ENCODE data around the gene THEM5.

The THEM5 gene

DNA sequence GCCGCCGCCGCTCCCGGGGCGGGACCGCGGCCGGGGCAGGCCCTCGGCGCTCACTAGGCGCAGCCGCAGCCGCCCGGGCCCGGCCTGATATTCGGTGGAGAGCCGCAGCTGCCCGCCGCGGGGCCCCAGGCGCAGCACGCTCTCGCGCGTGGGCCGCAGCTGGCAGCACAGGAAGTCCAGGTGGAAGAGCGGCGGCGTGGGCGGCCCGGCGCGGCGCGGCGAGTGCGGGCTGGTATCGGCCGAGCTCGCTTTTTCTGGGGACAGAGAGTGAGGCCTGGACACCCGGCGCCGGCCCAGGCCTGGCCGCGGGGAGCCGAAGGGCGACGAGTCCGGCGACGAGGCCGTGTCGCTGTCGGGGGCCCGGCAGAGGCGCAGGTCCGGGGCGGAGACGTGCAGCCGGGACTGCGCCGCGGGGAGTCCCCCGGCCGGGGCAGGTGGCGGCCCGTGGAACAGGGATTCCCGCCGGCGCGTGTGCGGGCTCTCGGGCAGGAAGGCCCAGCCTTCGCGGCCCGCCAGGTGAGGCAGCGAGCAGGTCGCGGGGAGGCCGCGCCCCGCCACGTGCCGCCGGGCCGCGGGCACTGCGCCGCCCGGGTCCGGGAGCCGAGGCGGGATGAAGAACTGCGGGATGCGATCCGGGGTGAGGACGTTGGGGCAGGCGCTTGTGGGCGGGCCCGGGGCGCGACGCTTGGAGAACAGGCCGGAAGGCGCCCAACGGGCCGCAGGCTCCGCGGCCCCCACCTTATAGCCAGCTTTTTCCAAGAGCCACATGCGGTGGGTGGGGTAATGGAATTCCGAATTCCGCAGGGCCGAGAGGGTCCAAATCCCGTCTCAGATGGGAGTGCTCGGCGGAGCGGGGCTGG is 15.1 kb downstream of the THEM5 start:
- no peak for DNase-seq

DNA sequence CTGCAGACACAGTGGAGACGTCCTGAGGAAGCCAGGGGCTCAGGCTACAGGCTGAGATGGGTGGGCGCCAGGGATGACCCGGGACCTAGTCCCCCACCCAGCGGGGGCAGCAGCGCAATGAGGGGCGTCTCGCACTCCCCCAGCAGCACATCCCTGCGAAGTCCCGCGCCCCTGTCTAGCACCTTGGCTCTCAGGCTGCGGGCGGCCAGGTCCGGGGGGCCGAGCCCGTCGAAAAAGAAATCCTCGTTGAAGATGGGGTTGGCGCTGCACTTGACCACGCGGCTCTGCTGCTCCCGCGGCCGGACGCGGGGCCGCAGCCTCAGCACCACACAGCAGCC is 15.7 kb downstream of the THEM5 start:
- DNase-seq: no peak

DNA sequence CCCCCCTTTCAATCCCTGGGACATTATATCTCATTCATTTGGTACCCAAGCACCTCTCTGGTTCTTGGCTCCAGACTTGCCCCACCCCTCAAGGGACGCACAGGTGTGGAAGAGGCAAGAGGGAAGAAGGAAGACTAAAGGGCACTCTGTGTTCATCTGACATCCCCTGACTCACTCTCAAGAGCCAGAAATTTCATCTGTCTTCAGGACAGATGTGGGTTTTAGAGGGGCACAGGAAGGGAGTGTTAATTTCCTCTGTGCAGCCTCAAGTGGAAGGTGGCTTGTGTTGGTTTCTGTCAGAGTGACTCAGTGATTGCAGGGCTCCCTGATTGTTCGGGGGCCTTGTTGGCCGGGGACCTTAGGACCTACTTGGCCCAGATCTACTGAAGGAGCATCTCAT is 16.3 kb downstream of the THEM5 start:
- no peak for DNase-seq

DNA sequence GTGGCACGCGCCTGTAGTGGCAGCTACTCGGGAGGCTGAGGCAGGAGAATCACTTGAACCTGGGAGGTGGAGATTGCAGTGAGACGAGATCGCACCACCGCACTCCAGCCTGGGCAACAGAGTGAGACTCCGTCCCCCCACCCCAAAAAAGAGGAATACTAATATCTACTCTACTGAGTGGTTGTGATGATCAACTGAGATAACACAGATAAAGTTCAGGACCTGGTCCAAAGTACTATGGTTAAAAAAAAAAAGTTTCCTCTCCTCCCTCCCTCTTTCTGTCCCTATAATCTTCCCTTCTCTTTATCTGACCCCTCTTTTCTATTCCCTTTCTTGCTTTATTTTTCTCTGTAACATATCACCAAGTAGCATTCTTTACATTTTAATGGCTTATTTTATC is 17.9 kb downstream of the THEM5 start:
- no peak for DNase-seq

DNA sequence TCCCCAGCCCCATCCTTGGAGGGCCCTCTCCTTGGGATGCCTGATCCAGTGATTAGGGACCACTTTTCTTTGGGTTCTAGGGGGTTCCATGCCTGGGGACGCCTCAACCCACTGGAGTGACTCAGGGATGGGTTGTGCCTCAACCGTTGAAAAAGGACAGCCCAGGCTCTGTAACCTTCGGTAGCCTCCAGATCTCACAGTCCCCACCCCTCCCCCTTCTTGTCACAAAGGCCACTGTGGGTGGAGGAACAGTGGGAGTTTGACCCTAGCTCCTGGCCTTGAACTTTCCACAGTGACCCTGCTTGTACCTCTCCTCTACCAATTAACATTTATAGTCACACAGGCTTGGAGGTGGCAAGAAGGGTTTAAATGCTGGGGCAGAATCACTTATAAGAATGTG is 19.3 kb downstream of the THEM5 start:
- DNase-seq: no peak

DNA sequence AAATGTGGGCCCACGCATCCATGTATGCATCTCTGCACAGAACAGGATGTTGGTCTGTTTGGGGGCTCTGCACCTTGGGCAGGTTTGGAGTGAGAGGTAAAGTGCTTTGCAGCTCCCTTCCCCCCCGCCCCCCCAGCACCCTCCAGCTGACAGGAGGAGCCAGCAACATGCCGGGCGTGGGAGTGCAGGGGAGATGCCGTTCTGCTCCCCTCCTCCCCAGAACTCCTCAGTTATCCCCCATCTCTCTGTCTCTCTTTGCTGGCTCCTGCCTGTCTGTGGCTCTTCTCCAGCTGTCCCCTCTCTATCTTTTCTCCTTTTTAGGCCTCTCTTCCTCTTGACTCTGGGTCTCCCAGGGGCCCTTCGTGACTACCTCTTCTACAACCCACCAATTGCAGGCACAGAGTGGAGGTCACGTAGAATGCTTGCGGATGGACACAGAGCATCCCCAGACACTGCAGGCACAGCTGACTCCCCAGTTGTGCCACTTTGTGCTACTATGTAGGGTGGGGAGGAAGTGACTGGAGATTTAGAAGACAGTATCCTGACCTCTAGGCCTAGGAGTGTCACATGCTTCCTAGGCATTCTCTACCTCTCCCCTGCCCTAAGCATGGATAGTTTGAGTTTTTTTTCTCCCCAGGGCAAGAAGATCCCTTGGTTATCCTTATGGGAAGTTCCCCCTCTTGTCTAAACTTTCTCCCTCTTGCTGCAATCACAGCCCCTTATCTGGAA is 20.2 kb downstream of the THEM5 start:
- no peak for DNase-seq

DNA sequence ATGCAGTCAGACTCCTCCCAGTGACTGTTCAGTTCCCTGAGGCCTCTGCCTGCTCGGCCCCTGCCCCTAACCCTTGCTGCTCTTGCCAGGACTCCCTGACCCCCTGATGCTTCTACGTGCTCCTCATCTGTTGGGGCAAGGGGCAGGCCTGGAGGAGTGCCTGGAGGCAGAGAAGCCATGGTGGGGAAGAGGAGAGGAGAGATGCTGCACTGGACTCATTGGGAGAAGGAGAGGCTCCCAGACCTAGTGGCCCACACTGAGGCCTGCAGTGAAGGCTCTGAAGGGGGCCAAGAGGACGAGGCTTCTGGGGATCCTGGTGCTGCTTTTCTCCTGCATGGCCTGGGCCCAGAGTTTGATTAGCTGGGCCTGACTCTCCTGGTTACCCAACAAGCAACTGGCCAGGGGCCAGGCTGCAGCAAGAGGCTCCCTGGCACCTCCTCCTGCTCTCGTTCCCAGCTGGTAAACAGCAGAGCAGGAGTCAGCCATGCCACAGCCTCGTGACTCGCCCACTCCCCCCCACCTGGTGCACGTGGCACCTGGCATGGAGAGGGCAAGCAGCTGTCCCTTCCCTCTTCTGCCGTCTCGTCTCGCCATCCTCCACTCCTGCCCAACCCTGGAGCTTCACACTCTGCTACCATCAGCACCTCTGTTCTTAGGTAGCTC is 21.1 kb downstream of the THEM5 start:
- no peak for DNase-seq

DNA sequence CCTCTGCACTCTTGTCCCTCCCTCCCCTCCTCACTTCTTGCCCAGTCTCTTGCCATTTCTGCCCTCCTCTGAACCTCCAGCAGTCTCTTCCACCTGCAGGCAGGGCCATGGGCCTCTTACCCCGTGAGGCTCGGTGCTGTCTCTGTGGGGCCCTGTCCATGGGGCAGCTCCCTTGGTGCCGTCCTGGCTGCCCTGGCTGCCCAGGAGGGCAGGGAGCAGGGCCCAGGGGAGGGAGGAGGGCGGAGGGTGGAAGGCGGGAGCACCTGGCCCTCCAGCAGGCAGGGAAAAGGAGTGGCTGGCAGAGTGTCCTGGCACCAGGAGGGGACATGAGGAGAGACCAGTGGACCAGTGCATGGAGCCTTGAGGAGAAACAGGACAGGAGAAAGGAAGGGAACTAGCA is 21.9 kb downstream of the THEM5 start, which contains the start of gene RORC:
Gene RORC, minus strand, starts transcription at position 198 of the 400 bp plus-strand sequence. Its CDS starts 38 bp downstream, at position 160.
- no peak for DNase-seq

DNA sequence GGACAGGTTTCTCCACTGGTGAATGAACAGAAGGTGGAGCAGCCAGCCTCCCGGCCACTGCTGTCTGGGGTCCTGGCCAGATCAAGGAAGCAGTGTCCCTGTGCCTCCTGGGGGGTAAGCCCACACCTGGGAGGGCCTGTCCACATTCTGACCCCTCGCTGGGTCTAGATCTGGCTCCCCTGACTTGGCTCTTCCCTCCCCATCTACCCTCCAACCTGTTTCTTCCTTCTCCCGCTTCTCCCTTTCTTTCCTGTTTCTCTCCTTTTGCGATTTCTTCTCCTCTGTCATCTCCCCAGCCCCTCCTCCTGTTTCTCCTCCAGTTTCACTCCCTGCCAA is 22.3 kb downstream of the THEM5 start:
- DNase-seq: no peak

DNA sequence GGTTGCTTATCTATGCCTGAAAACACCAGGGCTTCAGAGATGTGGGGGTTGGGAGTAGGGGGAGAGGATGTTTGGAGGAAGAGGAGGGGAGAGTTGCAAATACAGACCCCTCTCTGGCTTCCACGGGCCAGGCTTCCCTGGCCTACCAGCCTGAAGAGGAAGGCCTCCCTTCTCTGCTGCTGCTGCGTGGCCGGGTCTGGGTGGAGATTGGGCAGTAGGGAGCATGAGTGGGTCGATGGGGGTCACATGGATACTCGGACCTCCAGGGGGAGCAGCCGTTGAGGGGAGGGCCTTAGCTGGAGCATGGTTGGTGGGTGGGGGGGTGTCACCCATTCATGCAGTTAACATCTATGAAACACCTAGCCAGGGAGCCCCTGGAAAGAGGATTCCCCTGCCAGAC is 23.5 kb downstream of the THEM5 start:
- no peak for DNase-seq

DNA sequence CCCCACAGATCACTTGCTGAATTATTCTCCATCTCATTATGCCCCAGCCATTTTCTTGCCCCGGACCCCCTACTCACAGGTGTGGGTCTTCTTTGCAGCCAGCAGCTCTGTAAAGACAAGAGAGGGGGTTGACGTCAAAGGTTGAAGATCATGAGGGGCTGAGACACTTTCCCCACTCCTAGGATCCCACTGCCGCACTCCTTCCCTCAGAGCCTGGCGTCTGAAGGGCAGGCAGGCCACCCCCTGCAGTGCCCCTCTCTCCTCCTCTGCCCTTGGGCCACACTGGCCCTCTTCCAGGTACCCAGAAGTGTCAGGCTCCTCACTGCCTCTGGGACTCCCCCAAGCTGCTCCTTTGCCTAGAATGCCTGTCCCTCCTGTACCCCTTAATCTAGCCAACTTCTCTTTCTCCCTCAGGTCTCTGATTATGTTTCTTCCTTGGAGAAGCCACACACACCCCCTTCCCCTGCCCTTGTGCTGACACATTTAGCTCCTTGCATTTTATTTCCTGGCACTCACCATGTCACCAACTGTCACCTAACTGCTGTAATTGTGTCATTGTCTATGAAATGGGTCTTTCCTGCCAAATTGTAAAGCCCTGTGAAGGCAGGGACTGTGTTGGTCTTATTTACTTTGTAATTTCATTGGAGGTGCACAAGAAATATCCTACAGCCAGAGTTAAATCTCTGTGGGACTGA is 24.0 kb downstream of the THEM5 start:
- peak; percentile 63 to 67 for DNase-seq

DNA sequence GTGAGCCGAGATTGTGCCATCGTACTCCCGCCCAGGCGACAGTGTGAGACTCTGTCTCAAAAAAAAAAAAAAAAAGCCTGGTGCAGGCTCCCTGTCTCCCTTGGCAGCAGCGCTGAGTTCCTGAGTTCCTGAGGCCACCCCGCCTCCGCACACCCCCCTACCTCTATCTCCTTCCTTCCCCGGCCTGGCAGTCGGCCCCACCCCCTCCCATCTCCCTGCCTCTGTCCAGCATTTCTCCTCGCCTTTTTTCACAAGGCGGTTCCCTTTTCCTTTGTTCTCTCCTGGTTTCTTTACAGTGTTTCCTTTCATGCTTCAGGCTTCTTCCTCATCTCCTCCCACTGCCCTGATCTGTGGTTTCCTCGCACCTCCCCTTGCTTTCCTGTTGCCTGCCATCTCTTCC is 24.6 kb downstream of the THEM5 start:
- DNase-seq: peak; percentile 95 to 97

DNA sequence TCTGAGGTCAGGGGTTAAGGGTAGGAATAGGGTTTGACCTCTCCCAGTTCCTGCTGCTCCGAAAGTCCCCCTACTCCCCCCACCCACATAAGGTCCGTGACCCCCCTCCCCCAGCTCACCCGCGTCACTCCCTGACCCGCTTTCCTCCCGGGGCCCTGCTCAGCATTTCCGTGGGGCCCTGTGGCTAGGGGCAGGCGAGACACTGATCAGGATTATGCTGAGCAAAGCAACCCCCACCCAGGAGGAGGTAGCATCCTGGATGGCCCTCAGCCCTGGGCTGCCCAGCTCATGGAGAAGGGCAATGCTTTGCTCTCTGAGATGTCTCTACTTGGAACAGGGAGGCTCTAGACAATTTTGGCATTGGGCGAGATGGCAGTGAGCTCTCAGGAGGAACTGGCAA is 25.7 kb downstream of the THEM5 start:
- no peak for DNase-seq

DNA sequence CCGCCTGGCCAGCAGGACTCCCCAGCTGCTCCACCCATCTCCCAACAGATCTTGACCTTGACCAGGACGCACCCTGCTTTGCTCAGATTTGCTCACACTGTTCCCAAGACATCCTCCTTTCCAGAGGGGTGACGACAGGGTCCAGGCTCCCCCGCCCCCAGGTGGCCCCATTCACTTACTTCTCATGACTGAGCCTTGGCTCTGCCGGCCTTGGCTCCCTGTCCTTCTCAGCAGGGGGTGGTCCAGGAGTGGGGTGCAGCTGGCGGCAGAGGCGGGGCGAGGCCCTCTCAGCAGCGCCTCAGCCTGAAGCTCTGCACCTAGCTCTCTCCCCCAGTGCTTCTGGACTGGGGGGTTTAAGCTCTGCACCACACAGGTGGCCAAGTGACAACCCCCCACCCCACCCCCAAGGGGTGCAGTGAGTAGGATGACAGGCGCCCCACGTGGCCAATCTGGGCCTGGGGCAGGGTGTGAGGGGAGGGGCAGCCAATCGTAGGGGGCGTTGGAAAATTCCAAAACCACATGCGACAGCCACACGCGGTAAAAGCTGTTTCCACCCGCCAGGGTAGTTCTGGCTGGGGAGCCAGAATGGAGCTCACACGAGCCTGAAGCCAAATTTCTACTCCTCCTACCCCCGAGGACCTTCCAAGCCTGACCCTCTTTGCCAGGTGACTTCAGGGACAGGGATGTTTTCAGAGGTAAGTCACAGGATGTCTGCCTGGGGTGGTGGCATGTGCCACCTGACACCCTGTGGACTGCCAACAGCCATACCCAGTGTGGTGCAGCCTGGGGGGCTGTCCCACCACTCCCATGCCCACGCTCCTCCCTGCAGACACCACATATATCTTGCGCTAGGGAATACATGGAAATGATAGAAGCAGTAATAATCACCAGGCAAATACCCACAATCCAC is 27.5 kb downstream of the THEM5 start:
- no peak for DNase-seq

DNA sequence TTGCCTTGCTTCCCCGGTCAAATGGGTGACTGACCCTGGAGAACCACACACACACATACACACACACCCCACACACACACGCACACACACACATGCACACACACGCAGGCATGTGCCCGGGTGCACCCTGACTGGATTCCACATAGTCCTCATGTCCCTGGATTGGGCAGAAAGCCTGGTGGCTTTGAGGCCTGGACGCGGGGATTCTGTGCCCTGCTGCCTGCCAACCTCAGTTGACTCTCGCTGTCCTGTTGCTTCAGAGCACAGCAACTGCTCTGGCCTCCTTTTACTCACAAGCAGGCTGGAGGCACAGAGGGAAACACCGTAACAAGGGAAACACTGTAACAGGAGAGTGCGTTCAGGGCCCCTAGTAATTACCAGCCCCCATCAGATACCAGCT is 28.3 kb downstream of the THEM5 start:
- DNase-seq: no peak

DNA sequence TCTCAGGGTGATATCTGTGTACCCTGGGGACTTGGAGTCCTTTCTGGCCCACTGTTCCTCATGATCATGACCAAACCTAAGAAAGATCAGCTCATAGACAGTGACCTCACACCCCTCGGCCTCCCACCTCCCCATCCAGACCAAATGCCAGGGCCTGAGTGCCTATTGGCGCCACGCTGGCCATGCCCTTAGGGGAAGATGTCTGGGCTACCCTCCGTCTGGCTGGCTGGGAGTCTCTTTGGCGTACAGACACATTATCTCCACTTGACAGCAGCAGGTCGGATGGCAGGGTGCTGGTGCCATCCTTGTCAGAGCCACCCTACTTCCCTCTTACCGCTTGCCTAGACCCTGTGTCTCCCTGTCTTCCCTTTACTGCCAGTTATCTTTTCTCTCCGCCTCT is 30.3 kb downstream of the THEM5 start:
- DNase-seq: no peak

DNA sequence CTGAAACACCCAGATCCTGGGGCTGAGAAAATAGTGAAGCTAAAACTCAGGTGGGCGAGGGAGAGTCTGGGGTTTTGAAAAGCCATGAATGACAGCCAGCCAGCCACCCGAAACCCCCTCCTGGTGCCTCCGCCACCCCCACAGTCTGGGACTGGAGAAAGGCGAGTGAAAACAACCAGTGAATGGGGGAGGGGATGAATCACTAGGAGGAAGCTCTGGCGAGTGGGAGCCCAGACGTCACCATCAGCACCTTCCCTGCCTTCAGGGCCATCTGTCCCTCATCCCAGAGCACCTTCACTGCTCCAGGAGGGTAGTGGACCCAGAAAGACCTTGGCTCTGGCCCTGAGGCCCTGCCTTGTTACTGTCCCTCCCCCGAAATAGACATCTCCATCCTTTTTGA is 31.1 kb downstream of the THEM5 start:
- DNase-seq: no peak

DNA sequence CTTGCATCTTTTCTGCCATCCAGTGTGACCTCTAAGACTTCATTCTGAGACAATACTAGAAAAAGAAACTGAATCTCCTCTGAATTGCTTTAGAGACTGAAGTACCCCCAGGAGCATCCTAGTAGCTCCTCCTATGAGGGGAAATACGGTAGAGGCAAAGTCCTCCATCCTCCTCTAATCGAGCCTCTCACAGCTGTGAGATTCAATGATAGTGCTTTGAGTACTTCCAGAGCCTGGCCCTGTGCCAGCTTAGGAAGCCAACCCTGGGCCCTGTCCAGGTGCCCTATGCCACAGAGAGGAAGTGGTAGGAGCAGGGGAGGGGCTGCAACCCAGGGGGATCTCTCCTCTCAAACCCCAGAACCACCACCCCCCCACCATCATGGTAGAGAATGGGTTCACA is 32.6 kb downstream of the THEM5 start:
- DNase-seq: no peak

DNA sequence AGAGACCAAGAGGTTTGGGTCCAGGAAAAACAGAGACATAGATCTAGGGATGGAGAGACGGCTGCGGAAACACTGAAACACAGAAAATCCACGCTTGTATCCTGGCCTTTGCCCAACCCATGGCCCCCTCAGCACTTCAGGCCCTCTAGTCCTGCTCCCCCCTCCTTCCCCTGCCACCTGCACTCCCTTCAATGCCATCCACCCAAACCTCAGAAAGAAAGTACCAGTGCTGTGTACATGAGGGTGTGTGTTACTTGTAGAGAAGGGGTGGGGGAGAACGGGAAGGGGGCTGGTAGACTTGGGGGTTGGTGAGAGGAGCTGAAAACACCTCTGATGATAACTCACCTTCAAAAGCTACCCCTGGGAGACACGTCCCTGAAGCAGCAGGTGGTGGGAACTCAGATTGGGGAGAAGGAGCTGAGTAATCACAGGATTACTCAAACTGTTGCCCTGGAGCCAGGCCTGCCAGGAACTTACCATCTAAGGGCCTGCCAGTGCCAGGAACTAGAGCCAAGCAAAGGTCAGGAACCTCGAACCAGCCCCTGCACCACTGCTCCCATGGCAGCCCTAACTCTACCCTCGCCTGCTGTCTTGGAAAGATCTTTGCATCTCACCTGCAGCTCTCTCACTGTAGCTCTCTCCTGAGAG is 33.4 kb downstream of the THEM5 start:
- no peak for DNase-seq

DNA sequence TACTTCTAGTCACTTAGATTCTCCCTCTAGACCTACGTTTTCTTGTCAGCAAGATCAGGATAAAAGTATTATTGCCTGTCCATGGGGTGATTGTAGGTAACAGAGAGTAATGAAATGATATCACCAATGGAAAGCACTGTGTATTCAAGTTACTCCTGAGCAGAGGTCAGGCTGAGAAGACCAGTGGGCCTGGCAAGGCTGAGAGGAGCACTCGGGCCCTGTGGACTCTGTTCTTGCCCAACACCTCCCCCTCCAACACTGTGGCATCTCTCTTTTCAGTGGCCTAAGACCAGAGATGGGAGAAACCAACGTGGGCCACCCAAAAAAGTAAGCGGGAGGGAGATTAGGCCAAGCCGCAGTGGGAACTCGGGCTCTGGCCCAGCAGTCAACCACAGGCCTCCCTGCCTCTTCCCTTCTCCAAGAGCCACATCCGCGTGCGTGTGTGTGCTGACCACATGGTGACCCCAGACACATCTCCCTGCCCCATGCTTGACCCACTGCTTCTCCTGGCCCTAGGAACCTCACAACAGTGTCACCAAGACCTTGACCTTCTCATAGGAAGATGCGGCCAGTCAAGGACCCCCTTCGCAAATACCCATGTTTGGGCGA is 34.2 kb downstream of the THEM5 start:
- no peak for DNase-seq

DNA sequence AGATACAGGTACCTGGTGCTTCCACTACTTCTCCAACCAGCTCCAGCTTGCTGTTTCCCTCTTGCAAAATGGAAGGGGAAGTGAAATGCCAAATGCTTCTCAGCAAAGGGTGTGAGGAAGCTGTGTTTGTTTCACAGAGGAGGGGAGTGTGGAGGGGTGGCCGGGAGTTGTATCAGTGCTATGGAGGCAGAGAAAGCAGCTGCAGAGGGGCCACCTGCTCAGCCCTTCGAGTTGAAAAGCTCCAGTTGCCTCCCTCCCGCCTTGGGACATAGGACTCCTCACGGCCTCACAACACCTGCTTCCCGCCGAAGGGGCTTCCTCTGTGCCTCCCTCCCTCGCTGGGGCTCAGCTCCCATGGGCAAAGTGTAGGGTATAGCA is 36.2 kb downstream of the THEM5 start:
- peak; percentile 43 to 44 for DNase-seq

Data from Kasumi-1 (cell line).